GM23338 (cell line): ENCODE data around the gene S100A14. TPM values are rescaled to one million over a fixed set of nuclear protein-coding genes. Genes with fewer than 3 reads are reported as not detected.

Source experiments
- ATAC-seq: fragments of 200-7000 bp; cut with Tn5 transposase; 3 replicates; pipeline ENCODE4 v1.9.1; 2020
- DNase-seq: peaks from one replicate; pipeline ENCODE4 v3.0.0-alpha.2; 2015; ENCODE audit warnings: low spot score
- H2AFZ ChIP-seq: fragments of 200-600 bp; sonication (generic); 2 replicates; pipeline ENCODE4 v1.8.0; 2016; ENCODE audit warnings: antibody characterized with exemption, mild to moderate bottlenecking, moderate library complexity
- H3F3A ChIP-seq: fragments of 200-600 bp; sonication (generic); replicated peaks from 2 replicates; pipeline ENCODE4 v1.8.0; 2017; ENCODE audit warnings: antibody characterized with exemption, mixed run types, low read depth
- H3K27ac ChIP-seq: fragments of 200-600 bp; sonication (generic); 2 replicates; pipeline ENCODE4 v1.6.1; 2016; ENCODE audit warnings: low read depth
- H3K27me3 ChIP-seq: fragments of 200-600 bp; sonication (generic); 2 replicates; pipeline ENCODE4 v1.8.0; 2016; ENCODE audit warnings: mild to moderate bottlenecking, mixed run types, moderate library complexity; ENCODE audit not compliant: insufficient read depth
- H3K36me3 ChIP-seq: fragments of 200-600 bp; sonication (generic); 2 replicates; pipeline ENCODE4 v1.8.0; 2016; ENCODE audit warnings: mild to moderate bottlenecking; ENCODE audit not compliant: insufficient read depth
- H3K4me1 ChIP-seq: fragments of 200-600 bp; sonication (generic); 2 replicates; pipeline ENCODE4 v1.8.0; 2016; ENCODE audit warnings: mild to moderate bottlenecking, moderate library complexity; ENCODE audit not compliant: insufficient read depth
- H3K4me2 ChIP-seq: fragments of 200-600 bp; sonication (generic); 2 replicates; pipeline ENCODE4 v1.7.1; 2017; ENCODE audit warnings: mixed run types
- H3K4me3 ChIP-seq: fragments of 200-600 bp; sonication (generic); 2 replicates; pipeline ENCODE4 v1.6.1; 2016; ENCODE audit warnings: mixed run types
- H3K79me2 ChIP-seq: fragments of 200-600 bp; sonication (generic); replicated peaks from 2 replicates; pipeline ENCODE4 v1.8.0; 2017; ENCODE audit warnings: mild to moderate bottlenecking; ENCODE audit not compliant: insufficient read depth
- H3K9me2 ChIP-seq: fragments of 200-600 bp; sonication (generic); 2 replicates; pipeline ENCODE4 v1.8.0; 2017; ENCODE audit not compliant: insufficient read depth
- H4K20me1 ChIP-seq: fragments of 200-600 bp; sonication (generic); replicated peaks from 2 replicates; pipeline ENCODE4 v1.8.0; 2017; ENCODE audit warnings: mild to moderate bottlenecking; ENCODE audit not compliant: insufficient read depth
- H3K27ac Mint-ChIP-seq: 2 replicates; pipeline ENCODE4 v1.8.0; 2020; ENCODE audit warnings: inconsistent platforms, mild to moderate bottlenecking, moderate library complexity, mixed read lengths
- H3K27me3 Mint-ChIP-seq: 3 replicates; pipeline ENCODE4 v1.8.0; 2022; ENCODE audit warnings: low read depth, mild to moderate bottlenecking, moderate library complexity, mixed read lengths, inconsistent platforms; ENCODE audit not compliant: insufficient read depth, poor library complexity
- H3K36me3 Mint-ChIP-seq: 3 replicates; pipeline ENCODE4 v1.8.0; 2021; ENCODE audit warnings: low read depth, mild to moderate bottlenecking, inconsistent platforms, moderate library complexity, mixed read lengths
- H3K4me1 Mint-ChIP-seq: 3 replicates; pipeline ENCODE4 v1.8.0; 2020; ENCODE audit warnings: mild to moderate bottlenecking, inconsistent platforms, mixed read lengths
- H3K4me3 Mint-ChIP-seq: 3 replicates; pipeline ENCODE4 v1.8.0; 2021; ENCODE audit warnings: moderate library complexity, mild to moderate bottlenecking, inconsistent platforms, mixed read lengths
- H3K9me3 Mint-ChIP-seq: 3 replicates; pipeline ENCODE4 v1.8.0; 2020; ENCODE audit warnings: moderate library complexity, mild to moderate bottlenecking, inconsistent platforms, mixed read lengths
- CREB1 ChIP-seq: fragments of 250-450 bp; sonication (Bioruptor Pico); IDR thresholded peaks from 2 replicates; pipeline ENCODE4 v1.5.0; 2020; ENCODE audit warnings: low read depth, mild to moderate bottlenecking, moderate library complexity
- EZH2 ChIP-seq: fragments of 200-600 bp; sonication (generic); IDR thresholded peaks from one replicate; pipeline ENCODE4 v1.8.0; 2017; ENCODE audit warnings: antibody characterized with exemption, mild to moderate bottlenecking, low read depth; ENCODE audit not compliant: unreplicated experiment
- EZH2phosphoT487 ChIP-seq: fragments of 200-600 bp; sonication (generic); IDR thresholded peaks from one replicate; pipeline ENCODE4 v1.8.1; 2018; ENCODE audit warnings: antibody characterized with exemption; ENCODE audit not compliant: unreplicated experiment
- JUNB ChIP-seq: IDR thresholded peaks from one replicate; pipeline ENCODE4 v1.6.1; 2016; ENCODE audit warnings: antibody characterized with exemption; ENCODE audit not compliant: unreplicated experiment
- NANOG ChIP-seq: IDR thresholded peaks from 2 replicates; pipeline ENCODE4 v1.6.1; 2016; ENCODE audit warnings: antibody characterized with exemption, borderline replicate concordance
- POLR2AphosphoS5 ChIP-seq: IDR thresholded peaks from 2 replicates; pipeline ENCODE4 v1.6.1; 2016; ENCODE audit warnings: antibody characterized with exemption, low read depth
- STAT1 ChIP-seq: IDR thresholded peaks from one replicate; pipeline ENCODE4 v1.6.1; 2016; ENCODE audit warnings: antibody characterized with exemption; ENCODE audit not compliant: unreplicated experiment
- ZNF114 ChIP-seq: fragments of 250-450 bp; sonication (Bioruptor Pico); IDR thresholded peaks from 2 replicates; pipeline ENCODE4 v1.5.0; 2020; ENCODE audit warnings: mild to moderate bottlenecking, moderate library complexity
- ZNF331 ChIP-seq: fragments of 250-450 bp; sonication (Bioruptor Pico); IDR thresholded peaks from 2 replicates; pipeline ENCODE4 v1.5.0; 2020; ENCODE audit warnings: low read depth, mild to moderate bottlenecking, moderate library complexity
- polyA plus RNA-seq: library from polyadenylated mRNA; unstranded; fragments of >200 nt; fragmentation: Nextera tagmentation; extraction: Ambion mirVana; gene quantifications from 2 replicates; pipeline ENCODE4 v1.2.1, GENCODE V29; 2016
- total RNA-seq: library from RNA; depleted of rRNA; stranded (reverse); fragments of >200 nt; shearing (Covaris generic); gene quantifications from 2 replicates; pipeline ENCODE4 v1.2.3, GENCODE V29; 2014
- TF ChIP-seq, protein P1 (sequence below), 2 experiments: fragments of 200-600 bp in 1 of 2; sonication (generic) in 1 of 2; conservative IDR thresholded peaks; 2 replicates each; pipeline versions ENCODE4 v1.5.1 to v1.6.1; 2016 to 2017; ENCODE audit warnings: antibody characterized with exemption in 2 of 2, low read depth in 2 of 2, mild to moderate bottlenecking in 2 of 2, moderate library complexity in 1 of 2
- TF ChIP-seq, protein P2 (sequence below): fragments of 250-450 bp; sonication (Bioruptor Pico); IDR thresholded peaks from 2 replicates; pipeline ENCODE4 v1.5.0; 2020; ENCODE audit warnings: mild to moderate bottlenecking, moderate library complexity
- TF ChIP-seq, protein P3 (sequence below): IDR thresholded peaks from 2 replicates; pipeline ENCODE4 v1.6.1; 2016; ENCODE audit warnings: antibody characterized with exemption
- TF ChIP-seq, protein P4 (sequence below): IDR thresholded peaks from one replicate; pipeline ENCODE4 v1.6.1; 2018; ENCODE audit warnings: antibody characterized with exemption; ENCODE audit not compliant: unreplicated experiment

Gene S100A14
- total and polyA plus RNA-seq, 2 experiments from 2014 or later = 0.28 to 0.53 TPM

DNA sequence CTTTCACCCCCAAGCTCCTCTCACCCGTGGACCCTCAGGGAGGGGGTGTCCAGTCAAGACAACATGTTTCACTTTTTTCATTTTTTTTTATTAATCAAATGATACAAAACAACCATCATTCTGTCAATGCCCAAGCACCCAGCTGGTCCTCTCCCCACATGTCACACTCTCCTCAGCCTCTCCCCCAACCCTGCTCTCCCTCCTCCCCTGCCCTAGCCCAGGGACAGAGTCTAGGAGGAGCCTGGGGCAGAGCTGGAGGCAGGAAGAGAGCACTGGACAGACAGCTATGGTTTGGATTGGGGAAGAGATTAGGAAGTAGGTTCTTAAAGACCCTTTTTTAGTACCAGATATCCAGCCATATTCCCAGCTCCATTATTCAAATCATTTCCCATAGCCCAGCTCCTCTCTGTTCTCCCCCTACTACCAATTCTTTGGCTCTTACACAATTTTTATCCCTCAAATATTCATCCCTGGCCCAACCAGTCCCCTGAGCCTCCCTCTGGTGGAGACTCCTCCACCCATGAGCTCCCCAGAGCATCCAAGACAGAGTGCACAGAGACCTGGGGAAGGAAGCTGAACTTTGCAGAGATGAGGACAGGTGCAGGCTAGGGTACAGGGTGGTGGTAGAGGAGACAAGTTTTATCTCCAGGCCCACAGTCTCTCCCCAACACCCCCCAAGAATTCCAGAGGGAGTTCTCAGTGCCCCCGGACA lies 1.8 kb downstream of the S100A14 start:
- H3K4me2 ChIP-seq = no peak overlapping the region

More for the DNA sequence above, 1.8 kb downstream of the S100A14 start:
- no peak for DNase-seq
- peaks cover 44% of the 10 kb centered on the region for H3K4me1 Mint-ChIP-seq
- Histone ChIP-seq H3F3A (no peaks in the 10 kb centered on the region; the same call in 1 of the 2 replicates), H3K79me2 (no peaks in the 10 kb centered on the region), H4K20me1 (no peaks in the 10 kb centered on the region), H3K4me1 (peaks cover 17% of the 10 kb centered on the region), H3K27me3 (no peaks in the 10 kb centered on the region), H3K27ac (no peak overlapping the region), H2AFZ (no peak overlapping the region), H3K9me2 (no peaks in the 10 kb centered on the region), H3K36me3 (no peaks in the 10 kb centered on the region), H3K4me3 (no peak overlapping the region)
- ATAC-seq = no peak
- peaks cover 7% of the 10 kb centered on the region; the same call in 2 of the 3 replicates for H3K36me3 Mint-ChIP-seq
- no peaks in the 10 kb centered on the region for H3K9me3 Mint-ChIP-seq
- H3K27me3 Mint-ChIP-seq = peaks cover 16% of the 10 kb centered on the region
- no peak overlapping the region for H3K27ac Mint-ChIP-seq
- no peak overlapping the region for H3K4me3 Mint-ChIP-seq
- no peak for TF ChIP-seq STAT1
- TF ChIP-seq, protein P1, sequence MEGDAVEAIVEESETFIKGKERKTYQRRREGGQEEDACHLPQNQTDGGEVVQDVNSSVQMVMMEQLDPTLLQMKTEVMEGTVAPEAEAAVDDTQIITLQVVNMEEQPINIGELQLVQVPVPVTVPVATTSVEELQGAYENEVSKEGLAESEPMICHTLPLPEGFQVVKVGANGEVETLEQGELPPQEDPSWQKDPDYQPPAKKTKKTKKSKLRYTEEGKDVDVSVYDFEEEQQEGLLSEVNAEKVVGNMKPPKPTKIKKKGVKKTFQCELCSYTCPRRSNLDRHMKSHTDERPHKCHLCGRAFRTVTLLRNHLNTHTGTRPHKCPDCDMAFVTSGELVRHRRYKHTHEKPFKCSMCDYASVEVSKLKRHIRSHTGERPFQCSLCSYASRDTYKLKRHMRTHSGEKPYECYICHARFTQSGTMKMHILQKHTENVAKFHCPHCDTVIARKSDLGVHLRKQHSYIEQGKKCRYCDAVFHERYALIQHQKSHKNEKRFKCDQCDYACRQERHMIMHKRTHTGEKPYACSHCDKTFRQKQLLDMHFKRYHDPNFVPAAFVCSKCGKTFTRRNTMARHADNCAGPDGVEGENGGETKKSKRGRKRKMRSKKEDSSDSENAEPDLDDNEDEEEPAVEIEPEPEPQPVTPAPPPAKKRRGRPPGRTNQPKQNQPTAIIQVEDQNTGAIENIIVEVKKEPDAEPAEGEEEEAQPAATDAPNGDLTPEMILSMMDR (conservative IDR thresholded peaks at IDR 0.05; ENCODE audit: low read depth in 2 of 2) = no peak
- no peak for TF ChIP-seq CREB1 (CRISPR knock-in tag)
- no peak for TF ChIP-seq EZH2
- no peak for TF ChIP-seq NANOG
- no peak for TF ChIP-seq ZNF114
- no peak for TF ChIP-seq POLR2AphosphoS5
- no peak for TF ChIP-seq EZH2phosphoT487
- no peak for TF ChIP-seq ZNF331 (CRISPR knock-in tag)
- TF ChIP-seq, protein P2, sequence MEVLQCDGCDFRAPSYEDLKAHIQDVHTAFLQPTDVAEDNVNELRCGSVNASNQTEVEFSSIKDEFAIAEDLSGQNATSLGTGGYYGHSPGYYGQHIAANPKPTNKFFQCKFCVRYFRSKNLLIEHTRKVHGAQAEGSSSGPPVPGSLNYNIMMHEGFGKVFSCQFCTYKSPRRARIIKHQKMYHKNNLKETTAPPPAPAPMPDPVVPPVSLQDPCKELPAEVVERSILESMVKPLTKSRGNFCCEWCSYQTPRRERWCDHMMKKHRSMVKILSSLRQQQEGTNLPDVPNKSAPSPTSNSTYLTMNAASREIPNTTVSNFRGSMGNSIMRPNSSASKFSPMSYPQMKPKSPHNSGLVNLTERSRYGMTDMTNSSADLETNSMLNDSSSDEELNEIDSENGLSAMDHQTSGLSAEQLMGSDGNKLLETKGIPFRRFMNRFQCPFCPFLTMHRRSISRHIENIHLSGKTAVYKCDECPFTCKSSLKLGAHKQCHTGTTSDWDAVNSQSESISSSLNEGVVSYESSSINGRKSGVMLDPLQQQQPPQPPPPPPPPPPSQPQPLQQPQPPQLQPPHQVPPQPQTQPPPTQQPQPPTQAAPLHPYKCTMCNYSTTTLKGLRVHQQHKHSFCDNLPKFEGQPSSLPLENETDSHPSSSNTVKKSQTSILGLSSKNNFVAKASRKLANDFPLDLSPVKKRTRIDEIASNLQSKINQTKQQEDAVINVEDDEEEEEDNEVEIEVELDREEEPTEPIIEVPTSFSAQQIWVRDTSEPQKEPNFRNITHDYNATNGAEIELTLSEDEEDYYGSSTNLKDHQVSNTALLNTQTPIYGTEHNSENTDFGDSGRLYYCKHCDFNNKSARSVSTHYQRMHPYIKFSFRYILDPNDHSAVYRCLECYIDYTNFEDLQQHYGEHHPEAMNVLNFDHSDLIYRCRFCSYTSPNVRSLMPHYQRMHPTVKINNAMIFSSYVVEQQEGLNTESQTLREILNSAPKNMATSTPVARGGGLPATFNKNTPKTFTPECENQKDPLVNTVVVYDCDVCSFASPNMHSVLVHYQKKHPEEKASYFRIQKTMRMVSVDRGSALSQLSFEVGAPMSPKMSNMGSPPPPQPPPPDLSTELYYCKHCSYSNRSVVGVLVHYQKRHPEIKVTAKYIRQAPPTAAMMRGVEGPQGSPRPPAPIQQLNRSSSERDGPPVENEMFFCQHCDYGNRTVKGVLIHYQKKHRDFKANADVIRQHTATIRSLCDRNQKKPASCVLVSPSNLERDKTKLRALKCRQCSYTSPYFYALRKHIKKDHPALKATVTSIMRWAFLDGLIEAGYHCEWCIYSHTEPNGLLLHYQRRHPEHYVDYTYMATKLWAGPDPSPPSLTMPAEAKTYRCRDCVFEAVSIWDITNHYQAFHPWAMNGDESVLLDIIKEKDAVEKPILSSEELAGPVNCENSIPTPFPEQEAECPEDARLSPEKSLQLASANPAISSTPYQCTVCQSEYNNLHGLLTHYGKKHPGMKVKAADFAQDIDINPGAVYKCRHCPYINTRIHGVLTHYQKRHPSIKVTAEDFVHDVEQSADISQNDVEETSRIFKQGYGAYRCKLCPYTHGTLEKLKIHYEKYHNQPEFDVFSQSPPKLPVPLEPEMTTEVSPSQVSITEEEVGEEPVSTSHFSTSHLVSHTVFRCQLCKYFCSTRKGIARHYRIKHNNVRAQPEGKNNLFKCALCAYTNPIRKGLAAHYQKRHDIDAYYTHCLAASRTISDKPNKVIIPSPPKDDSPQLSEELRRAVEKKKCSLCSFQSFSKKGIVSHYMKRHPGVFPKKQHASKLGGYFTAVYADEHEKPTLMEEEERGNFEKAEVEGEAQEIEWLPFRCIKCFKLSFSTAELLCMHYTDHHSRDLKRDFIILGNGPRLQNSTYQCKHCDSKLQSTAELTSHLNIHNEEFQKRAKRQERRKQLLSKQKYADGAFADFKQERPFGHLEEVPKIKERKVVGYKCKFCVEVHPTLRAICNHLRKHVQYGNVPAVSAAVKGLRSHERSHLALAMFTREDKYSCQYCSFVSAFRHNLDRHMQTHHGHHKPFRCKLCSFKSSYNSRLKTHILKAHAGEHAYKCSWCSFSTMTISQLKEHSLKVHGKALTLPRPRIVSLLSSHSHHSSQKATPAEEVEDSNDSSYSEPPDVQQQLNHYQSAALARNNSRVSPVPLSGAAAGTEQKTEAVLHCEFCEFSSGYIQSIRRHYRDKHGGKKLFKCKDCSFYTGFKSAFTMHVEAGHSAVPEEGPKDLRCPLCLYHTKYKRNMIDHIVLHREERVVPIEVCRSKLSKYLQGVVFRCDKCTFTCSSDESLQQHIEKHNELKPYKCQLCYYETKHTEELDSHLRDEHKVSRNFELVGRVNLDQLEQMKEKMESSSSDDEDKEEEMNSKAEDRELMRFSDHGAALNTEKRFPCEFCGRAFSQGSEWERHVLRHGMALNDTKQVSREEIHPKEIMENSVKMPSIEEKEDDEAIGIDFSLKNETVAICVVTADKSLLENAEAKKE (CRISPR knock-in tag) = no peak
- TF ChIP-seq, protein P3, sequence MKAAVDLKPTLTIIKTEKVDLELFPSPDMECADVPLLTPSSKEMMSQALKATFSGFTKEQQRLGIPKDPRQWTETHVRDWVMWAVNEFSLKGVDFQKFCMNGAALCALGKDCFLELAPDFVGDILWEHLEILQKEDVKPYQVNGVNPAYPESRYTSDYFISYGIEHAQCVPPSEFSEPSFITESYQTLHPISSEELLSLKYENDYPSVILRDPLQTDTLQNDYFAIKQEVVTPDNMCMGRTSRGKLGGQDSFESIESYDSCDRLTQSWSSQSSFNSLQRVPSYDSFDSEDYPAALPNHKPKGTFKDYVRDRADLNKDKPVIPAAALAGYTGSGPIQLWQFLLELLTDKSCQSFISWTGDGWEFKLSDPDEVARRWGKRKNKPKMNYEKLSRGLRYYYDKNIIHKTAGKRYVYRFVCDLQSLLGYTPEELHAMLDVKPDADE = no peak
- TF ChIP-seq, protein P4, sequence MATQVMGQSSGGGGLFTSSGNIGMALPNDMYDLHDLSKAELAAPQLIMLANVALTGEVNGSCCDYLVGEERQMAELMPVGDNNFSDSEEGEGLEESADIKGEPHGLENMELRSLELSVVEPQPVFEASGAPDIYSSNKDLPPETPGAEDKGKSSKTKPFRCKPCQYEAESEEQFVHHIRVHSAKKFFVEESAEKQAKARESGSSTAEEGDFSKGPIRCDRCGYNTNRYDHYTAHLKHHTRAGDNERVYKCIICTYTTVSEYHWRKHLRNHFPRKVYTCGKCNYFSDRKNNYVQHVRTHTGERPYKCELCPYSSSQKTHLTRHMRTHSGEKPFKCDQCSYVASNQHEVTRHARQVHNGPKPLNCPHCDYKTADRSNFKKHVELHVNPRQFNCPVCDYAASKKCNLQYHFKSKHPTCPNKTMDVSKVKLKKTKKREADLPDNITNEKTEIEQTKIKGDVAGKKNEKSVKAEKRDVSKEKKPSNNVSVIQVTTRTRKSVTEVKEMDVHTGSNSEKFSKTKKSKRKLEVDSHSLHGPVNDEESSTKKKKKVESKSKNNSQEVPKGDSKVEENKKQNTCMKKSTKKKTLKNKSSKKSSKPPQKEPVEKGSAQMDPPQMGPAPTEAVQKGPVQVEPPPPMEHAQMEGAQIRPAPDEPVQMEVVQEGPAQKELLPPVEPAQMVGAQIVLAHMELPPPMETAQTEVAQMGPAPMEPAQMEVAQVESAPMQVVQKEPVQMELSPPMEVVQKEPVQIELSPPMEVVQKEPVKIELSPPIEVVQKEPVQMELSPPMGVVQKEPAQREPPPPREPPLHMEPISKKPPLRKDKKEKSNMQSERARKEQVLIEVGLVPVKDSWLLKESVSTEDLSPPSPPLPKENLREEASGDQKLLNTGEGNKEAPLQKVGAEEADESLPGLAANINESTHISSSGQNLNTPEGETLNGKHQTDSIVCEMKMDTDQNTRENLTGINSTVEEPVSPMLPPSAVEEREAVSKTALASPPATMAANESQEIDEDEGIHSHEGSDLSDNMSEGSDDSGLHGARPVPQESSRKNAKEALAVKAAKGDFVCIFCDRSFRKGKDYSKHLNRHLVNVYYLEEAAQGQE = no peak
- no peak for TF ChIP-seq JUNB
